H1 (cell line): ENCODE data around the gene RAD51B. TPM values are rescaled to one million over a fixed set of nuclear protein-coding genes. Genes with fewer than 3 reads are reported as not detected.

ENCODE experiments used
- CTCF ChIA-PET: fragments of 300-600 bp; sonication (Branson Sonifier 250); formaldehyde crosslinking; loops from one replicate; lab custom pipeline; 2021; ENCODE audit not compliant: partially characterized antibody; lab: Charles Lee
- POLR2A ChIA-PET: fragments of 300-600 bp; sonication (Branson Sonifier 250); formaldehyde crosslinking; loops from one replicate; lab custom pipeline; 2021; ENCODE audit warnings: inconsistent platforms; ENCODE audit not compliant: partially characterized antibody; lab: Charles Lee
- DNase-seq, 2 experiments: peaks; one replicate each; pipeline versions ENCODE4 v3.0.0 to v3.0.0-alpha.2; 2010 to 2022; ENCODE audit warnings: low spot score in 2 of 2, low read depth in 1 of 2, mixed read lengths in 1 of 2
- FAIRE-seq: peaks from 2 replicates; lab custom pipeline; 2011; peaks lifted over from hg19 to GRCh38; lab: Jason Lieb, UNC
- H2AFZ ChIP-seq: 2 replicates; pipeline ENCODE4 v1.8.1; 2012; ENCODE audit warnings: low read length, inconsistent platforms
- H2AK5ac ChIP-seq: 2 replicates; pipeline ENCODE4 v1.6.1; 2013; ENCODE audit warnings: low read depth, low read length
- H2BK120ac ChIP-seq: replicated peaks from 2 replicates; pipeline ENCODE3; 2013; ENCODE audit warnings: low read depth, low read length, inconsistent platforms
- H2BK12ac ChIP-seq: 2 replicates; pipeline ENCODE4 v1.6.1; 2013; ENCODE audit warnings: low read depth, low read length
- H2BK15ac ChIP-seq: 2 replicates; pipeline ENCODE4 v1.6.1; 2013; ENCODE audit warnings: low read length
- H2BK20ac ChIP-seq: 2 replicates; pipeline ENCODE4 v1.6.1; 2013; ENCODE audit warnings: low read length
- H2BK5ac ChIP-seq: 2 replicates; pipeline ENCODE4 v1.6.1; 2013; ENCODE audit warnings: low read depth, low read length
- H3K14ac ChIP-seq: 2 replicates; pipeline ENCODE4 v1.6.1; 2013; ENCODE audit warnings: inconsistent platforms; ENCODE audit not compliant: insufficient read length
- H3K18ac ChIP-seq: 2 replicates; pipeline ENCODE4 v1.6.1; 2013; ENCODE audit warnings: low read length; ENCODE audit errors: extremely low read depth
- H3K23ac ChIP-seq: 2 replicates; pipeline ENCODE4 v1.6.1; 2013; ENCODE audit warnings: inconsistent platforms; ENCODE audit not compliant: insufficient read length
- H3K23me2 ChIP-seq: 2 replicates; pipeline ENCODE4 v1.6.1; 2013; ENCODE audit warnings: low read depth, low read length
- H3K27ac ChIP-seq: 2 replicates; pipeline ENCODE4 v1.6.1; 2011; ENCODE audit warnings: low read depth, low read length, inconsistent platforms
- H3K27me3 ChIP-seq, 4 experiments: replicated peaks in 1 of 4; 1 replicate in 1 of 4; 2 replicates in 3 of 4; pipeline versions ENCODE4 v1.6.1 to v1.8.1; 2011 to 2013; ENCODE audit warnings: low read length in 3 of 4, mild to moderate bottlenecking in 3 of 4, inconsistent platforms in 2 of 4, mixed read lengths in 2 of 4, moderate library complexity in 1 of 4; ENCODE audit not compliant: control insufficient read depth in 3 of 4, insufficient read depth in 3 of 4; ENCODE audit errors: extremely low read depth in 1 of 4
- H3K36me3 ChIP-seq, 4 experiments: 2 replicates each; pipeline versions ENCODE4 v1.6.1 to v1.8.1; 2011 to 2013; ENCODE audit warnings: mild to moderate bottlenecking in 4 of 4, low read length in 3 of 4, moderate library complexity in 2 of 4, control low read depth in 1 of 4, inconsistent platforms in 1 of 4; ENCODE audit not compliant: insufficient read depth in 4 of 4, control insufficient read depth in 2 of 4
- H3K4ac ChIP-seq: replicated peaks from 2 replicates; pipeline ENCODE3; 2013; ENCODE audit warnings: low read length, low read depth, mixed read lengths, inconsistent platforms; ENCODE audit not compliant: insufficient read length
- H3K4me1 ChIP-seq, 4 experiments: replicated peaks in 1 of 4; 1 replicate in 1 of 4; 2 replicates in 3 of 4; pipeline versions ENCODE4 v1.6.1 to v1.8.1; 2011 to 2013; ENCODE audit warnings: low read length in 3 of 4, inconsistent platforms in 2 of 4, mixed read lengths in 1 of 4; ENCODE audit not compliant: insufficient read depth in 4 of 4, control insufficient read depth in 3 of 4
- H3K4me2 ChIP-seq, 2 experiments: 2 replicates each; pipeline versions ENCODE4 v1.6.1 to v1.8.1; 2011 to 2013; ENCODE audit warnings: low read depth in 2 of 2, low read length in 2 of 2, control low read depth in 1 of 2, inconsistent platforms in 1 of 2, mild to moderate bottlenecking in 1 of 2; ENCODE audit not compliant: insufficient read depth in 1 of 2
- H3K4me3 ChIP-seq, 4 experiments: fragments of 200-600, 300-600 bp in 1 of 4; sonication (generic), shearing (Covaris generic), sonication (Bioruptor Twin) in 1 of 4; 2 replicates each; pipeline versions ENCODE4 v1.5.1 to v1.8.1; 2011 to 2016; ENCODE audit warnings: low read length in 4 of 4, low read depth in 3 of 4, control low read depth in 2 of 4, inconsistent platforms in 2 of 4, mild to moderate bottlenecking in 2 of 4, mixed read lengths in 1 of 4, moderate library complexity in 1 of 4; ENCODE audit not compliant: insufficient read depth in 2 of 4; ENCODE audit errors: extremely low read depth in 1 of 4
- H3K56ac ChIP-seq: replicated peaks from 2 replicates; pipeline ENCODE3; 2013; ENCODE audit warnings: low read depth, mild to moderate bottlenecking, mixed read lengths, low read length, inconsistent platforms; ENCODE audit not compliant: insufficient read length
- H3K79me1 ChIP-seq: 2 replicates; pipeline ENCODE4 v1.6.1; 2013; ENCODE audit warnings: low read depth, low read length, control low read depth
- H3K79me2 ChIP-seq, 2 experiments: 2 replicates each; pipeline versions ENCODE4 v1.6.1 to v1.8.1; 2012 to 2013; ENCODE audit warnings: low read length in 2 of 2, mild to moderate bottlenecking in 2 of 2, inconsistent platforms in 1 of 2; ENCODE audit not compliant: insufficient read depth in 2 of 2, control insufficient read depth in 1 of 2
- H3K9ac ChIP-seq, 4 experiments: replicated peaks in 1 of 4; 1 replicate in 1 of 4; 2 replicates in 3 of 4; pipeline versions ENCODE4 v1.6.1 to v1.8.1; 2011 to 2013; ENCODE audit warnings: low read depth in 3 of 4, low read length in 3 of 4, control low read depth in 2 of 4, mild to moderate bottlenecking in 2 of 4, moderate library complexity in 2 of 4, inconsistent platforms in 1 of 4; ENCODE audit errors: extremely low read depth in 1 of 4
- H3K9me3 ChIP-seq, 2 experiments: 2 replicates each; pipeline versions ENCODE4 v1.6.1 to v1.8.1; 2012 to 2013; ENCODE audit warnings: mild to moderate bottlenecking in 2 of 2, moderate library complexity in 2 of 2, control low read depth in 1 of 2, inconsistent platforms in 1 of 2, low read depth in 1 of 2, low read length in 1 of 2, mixed read lengths in 1 of 2; ENCODE audit not compliant: insufficient read depth in 2 of 2
- H4K20me1 ChIP-seq, 2 experiments: replicated peaks in 1 of 2; 2 replicates each; pipeline versions ENCODE3 to v1.8.1; 2011 to 2013; ENCODE audit warnings: inconsistent platforms in 2 of 2, low read length in 2 of 2, mild to moderate bottlenecking in 1 of 2; ENCODE audit not compliant: insufficient read depth in 2 of 2, control insufficient read depth in 1 of 2
- H4K5ac ChIP-seq: 2 replicates; pipeline ENCODE4 v1.6.1; 2013; ENCODE audit warnings: low read length, low read depth, mixed read lengths, inconsistent platforms; ENCODE audit not compliant: insufficient read length
- H4K8ac ChIP-seq: 2 replicates; pipeline ENCODE4 v1.8.0; 2013; ENCODE audit warnings: mild to moderate bottlenecking, moderate library complexity, low read length, inconsistent platforms; ENCODE audit not compliant: insufficient read depth; ENCODE audit errors: extremely low read depth
- H4K91ac ChIP-seq: replicated peaks from 2 replicates; pipeline ENCODE3; 2013; ENCODE audit warnings: low read length, mixed read lengths, inconsistent platforms; ENCODE audit not compliant: insufficient read length
- ATF2 ChIP-seq: IDR thresholded peaks from 2 replicates; pipeline ENCODE4 v1.6.1; 2012; ENCODE audit warnings: low read length, inconsistent platforms
- BACH1 ChIP-seq: IDR thresholded peaks from 2 replicates; pipeline ENCODE4 v1.6.1; 2012; ENCODE audit warnings: low read length, improper control_type of control experiment
- CBX5 ChIP-seq: fragments of 300-800, 300-1000 bp; sonication (generic); IDR thresholded peaks from 2 replicates; pipeline ENCODE4 v1.7.1; 2016; ENCODE audit warnings: antibody characterized with exemption, low read length, low read depth
- CEBPB ChIP-seq: IDR thresholded peaks from 2 replicates; pipeline ENCODE4 v1.6.1; 2012; ENCODE audit warnings: low read depth, low read length
- CHD1 ChIP-seq: IDR thresholded peaks from 2 replicates; pipeline ENCODE4 v1.6.1; 2012; ENCODE audit warnings: low read depth, low read length, improper control_type of control experiment
- JUND ChIP-seq: IDR thresholded peaks from 2 replicates; pipeline ENCODE4 v1.6.1; 2011; ENCODE audit warnings: mild to moderate bottlenecking, improper control_type of control experiment, low read length
- KDM5A ChIP-seq: fragments of 200-600 bp; IDR thresholded peaks from 2 replicates; pipeline ENCODE4 v1.7.1; 2012; ENCODE audit warnings: mild to moderate bottlenecking, low read length, inconsistent platforms, mixed read lengths
- MAFK ChIP-seq: IDR thresholded peaks from 2 replicates; pipeline ENCODE4 v1.6.1; 2012; ENCODE audit warnings: low read depth, mild to moderate bottlenecking, improper control_type of control experiment, low read length
- MAX ChIP-seq: IDR thresholded peaks from 2 replicates; pipeline ENCODE4 v1.6.1; 2012; ENCODE audit warnings: inconsistent platforms
- PHF8 ChIP-seq: fragments of 200-600 bp; sonication (generic); conservative IDR thresholded peaks from 2 replicates; pipeline ENCODE4 v1.7.1; 2012; ENCODE audit warnings: low read depth, mild to moderate bottlenecking, inconsistent platforms, low read length, moderate library complexity
- POLR2AphosphoS5 ChIP-seq: IDR thresholded peaks from 2 replicates; pipeline ENCODE4 v1.6.1; 2011; ENCODE audit warnings: low read depth, low read length
- RXRA ChIP-seq: IDR thresholded peaks from 2 replicates; pipeline ENCODE4 v1.6.1; 2011; ENCODE audit warnings: low read depth, mild to moderate bottlenecking, low read length, moderate library complexity; ENCODE audit not compliant: insufficient read depth
- TAF1 ChIP-seq: IDR thresholded peaks from 2 replicates; pipeline ENCODE4 v1.6.1; 2011; ENCODE audit warnings: mild to moderate bottlenecking, low read depth, low read length
- YY1 ChIP-seq: IDR thresholded peaks from 2 replicates; pipeline ENCODE4 v1.6.1; 2011; ENCODE audit warnings: low read depth, mild to moderate bottlenecking, low read length
- WGBS, 2 experiments: shearing (Covaris generic) in 1 of 2; methylation state at CpG; one replicate each; pipeline versions ENCODE4 v1.1.6 to v1.1.7; 2013 to 2015; ENCODE audit warnings: low lambda C conversion rate in 2 of 2, mixed read lengths in 2 of 2, inconsistent platforms in 1 of 2, low coverage in 1 of 2, missing lambda C conversion rate in 1 of 2; ENCODE audit not compliant: insufficient replicate concordance in 2 of 2, insufficient coverage in 1 of 2, insufficient read length in 1 of 2; ENCODE audit errors: extremely low coverage in 1 of 2, missing lambda C conversion rate in 1 of 2; 5-methylcytosine and 5-hydroxymethylcytosine counted together
- polyA plus RNA-seq, 7 experiments: library from polyadenylated mRNA; depleted of rRNA in 3 of 7; stranded (reverse) in 5 of 7; unstranded in 2 of 7; fragments of >200 nt in 5 of 7; fragments of 200-250 nt in 2 of 7; gene quantifications; 1 replicate in 5 of 7; 2 replicates in 1 of 7; 4 replicates in 1 of 7; pipeline versions ENCODE4 v1.2.1 to v1.2.3, GENCODE V29; 2011 to 2013; ENCODE audit warnings: missing spikeins in 2 of 7, mixed read lengths in 2 of 7
- total RNA-seq: library from RNA; stranded (reverse); fragmentation: NEBNext Ultra II Directional; extraction: Animal tissue kit (Norgen Biotek cat#: 25700); gene quantifications from 2 replicates; pipeline ENCODE4 v1.2.1, GENCODE V29; 2021

Gene RAD51B
- total and polyA plus RNA-seq, 2 of the 8 experiments (the other 6 are each of a cell fraction or from before 2014, with no cell fraction given), result 3.9 to 14.9 TPM

GRCh38 chr14:68709007-68709406 is 889.4 kb downstream of the RAD51B start:
- WGBS, 2 experiments, result 91% methylated on average over 2 of the region's 2 CpGs; no CpG with 5 or more reads in 1 of the 2 experiments
- Histone ChIP-seq H2AFZ (no peak overlapping the region), H3K79me2 (no peaks in the 10 kb centered on the region), H2BK20ac (no peak overlapping the region), H3K56ac (no peak overlapping the region), H2BK120ac (no peak overlapping the region), H3K36me3 (no peaks in the 10 kb centered on the region), H4K91ac (no peak overlapping the region), H3K18ac (no peak overlapping the region), H3K4me3 (no peak overlapping the region), H4K8ac (no peak overlapping the region), H3K27ac (no peak overlapping the region), H2BK5ac (no peak overlapping the region), H3K23ac (no peak overlapping the region), H3K27me3 (no peaks in the 10 kb centered on the region), H3K23me2 (no peaks in the 10 kb centered on the region), H2BK12ac (no peak overlapping the region), H4K20me1 (no peaks in the 10 kb centered on the region), H3K14ac (no peak overlapping the region), H2AK5ac (no peak overlapping the region), H2BK15ac (no peak overlapping the region), H3K4me1 (no peaks in the 10 kb centered on the region), H4K5ac (no peak overlapping the region), H3K79me1 (no peaks in the 10 kb centered on the region), H3K9ac (no peak overlapping the region), H3K9me3 (no peaks in the 10 kb centered on the region), H3K4me2 (no peak overlapping the region), H3K4ac (no peak overlapping the region)
- DNase-seq (no peak), FAIRE-seq (no peak)
- ChIA-PET POLR2A (no interaction called here), CTCF (interaction anchor here (1.0 to 1.6 kb wide), 4 partner anchors 8 to 460 kb away, joined by 3 to 5 read pairs (median 4); no protein-coding TSS in a partner anchor)
- no peak for TF ChIP-seq YY1
- TF ChIP-seq MAX, result no peak
- no peak for TF ChIP-seq PHF8
- no peak for TF ChIP-seq MAFK
- TF ChIP-seq CHD1, result no peak
- TF ChIP-seq TAF1, result no peak
- TF ChIP-seq POLR2AphosphoS5, result no peak
- TF ChIP-seq JUND, result no peak
- no peak for TF ChIP-seq ATF2
- TF ChIP-seq CEBPB, result no peak
- TF ChIP-seq RXRA, result no peak
- TF ChIP-seq KDM5A, result no peak
- no peak for TF ChIP-seq BACH1
- TF ChIP-seq CBX5, result no peak
